ENCODE data around the gene FAM3B.

DNA sequence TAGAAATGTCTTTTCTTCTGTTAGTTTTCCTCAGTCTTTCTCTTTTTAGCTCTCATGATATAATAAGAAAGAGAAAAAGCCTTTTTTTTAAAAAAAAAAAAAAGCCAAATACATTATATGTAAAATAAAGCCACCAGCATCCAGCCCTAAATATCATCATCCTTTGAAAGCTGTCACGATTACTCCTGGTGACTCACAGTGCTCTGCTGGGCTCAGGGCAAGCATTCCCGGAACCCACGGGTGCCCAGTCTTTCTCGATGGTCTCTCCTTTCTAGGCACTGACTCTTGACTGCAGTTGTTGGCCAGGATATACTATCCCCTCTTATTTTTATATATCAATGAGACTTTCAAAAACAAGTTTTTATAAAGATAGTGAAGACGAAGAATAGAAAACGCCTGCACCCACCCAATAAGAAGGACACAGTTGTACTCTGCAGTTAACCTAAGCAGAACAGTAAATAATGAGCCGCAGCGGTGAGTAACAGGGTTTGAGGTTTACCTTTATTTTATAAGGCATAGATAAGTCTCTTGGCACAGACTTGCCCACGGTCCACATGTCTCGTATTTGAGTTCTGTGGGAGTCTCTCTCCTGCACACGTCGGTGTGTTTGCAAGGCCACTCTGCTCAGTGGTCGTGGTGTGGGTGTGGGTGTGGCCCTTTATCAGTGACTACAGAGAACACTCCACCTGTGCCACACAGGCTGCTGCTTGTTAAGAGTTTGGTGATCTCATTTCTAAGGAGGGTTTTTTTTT, 29.5 kb downstream of the FAM3B start:
- no peak for TF ChIP-seq SPI1 (IDR thresholded peaks at IDR 0.05; ENCODE audit: borderline replicate concordance, low read depth)
- TF ChIP-seq, protein P1, sequence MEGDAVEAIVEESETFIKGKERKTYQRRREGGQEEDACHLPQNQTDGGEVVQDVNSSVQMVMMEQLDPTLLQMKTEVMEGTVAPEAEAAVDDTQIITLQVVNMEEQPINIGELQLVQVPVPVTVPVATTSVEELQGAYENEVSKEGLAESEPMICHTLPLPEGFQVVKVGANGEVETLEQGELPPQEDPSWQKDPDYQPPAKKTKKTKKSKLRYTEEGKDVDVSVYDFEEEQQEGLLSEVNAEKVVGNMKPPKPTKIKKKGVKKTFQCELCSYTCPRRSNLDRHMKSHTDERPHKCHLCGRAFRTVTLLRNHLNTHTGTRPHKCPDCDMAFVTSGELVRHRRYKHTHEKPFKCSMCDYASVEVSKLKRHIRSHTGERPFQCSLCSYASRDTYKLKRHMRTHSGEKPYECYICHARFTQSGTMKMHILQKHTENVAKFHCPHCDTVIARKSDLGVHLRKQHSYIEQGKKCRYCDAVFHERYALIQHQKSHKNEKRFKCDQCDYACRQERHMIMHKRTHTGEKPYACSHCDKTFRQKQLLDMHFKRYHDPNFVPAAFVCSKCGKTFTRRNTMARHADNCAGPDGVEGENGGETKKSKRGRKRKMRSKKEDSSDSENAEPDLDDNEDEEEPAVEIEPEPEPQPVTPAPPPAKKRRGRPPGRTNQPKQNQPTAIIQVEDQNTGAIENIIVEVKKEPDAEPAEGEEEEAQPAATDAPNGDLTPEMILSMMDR (IDR thresholded peaks at IDR 0.05; ENCODE audit: insufficient read depth, low read length) = no peak
- TF ChIP-seq POLR2AphosphoS5 (IDR thresholded peaks at IDR 0.05; ENCODE audit: low read depth) = no peak
- TF ChIP-seq GABPA (IDR thresholded peaks at IDR 0.05; ENCODE audit: low read depth) = no peak
